WTC11 (cell line): ENCODE results near the gene INSC. TPM values are rescaled to one million over a fixed set of nuclear protein-coding genes. Genes with fewer than 3 reads are reported as not detected.

Experiments
- ATAC-seq: fragments of 200-7000 bp; cut with Tn5 transposase; 2 replicates; pipeline ENCODE4 v1.10.0; 2021; ENCODE audit warnings: mild to moderate bottlenecking, moderate library complexity
- CTCF ChIA-PET: fragments of 300-600 bp; sonication (Branson Sonifier 250); formaldehyde crosslinking; loops from one replicate; lab custom pipeline; 2021; ENCODE audit warnings: antibody characterized with exemption; lab: Charles Lee
- POLR2A ChIA-PET: fragments of 350-600 bp; sonication (Branson Sonifier 250); formaldehyde crosslinking; loops from one replicate; lab custom pipeline; 2021; ENCODE audit warnings: antibody characterized with exemption; lab: Charles Lee
- DNase-seq: peaks from one replicate; pipeline ENCODE4 v3.0.0; 2021; ENCODE audit warnings: low spot score
- H3K27ac Mint-ChIP-seq: 2 replicates; pipeline ENCODE4 v1.8.0; 2021; ENCODE audit warnings: mixed read lengths
- H3K27me3 Mint-ChIP-seq: 2 replicates; pipeline ENCODE4 v1.8.0; 2021; ENCODE audit warnings: low read depth, mild to moderate bottlenecking, moderate library complexity, mixed read lengths
- H3K36me3 Mint-ChIP-seq: 2 replicates; pipeline ENCODE4 v1.8.0; 2021; ENCODE audit warnings: mixed read lengths
- H3K4me1 Mint-ChIP-seq: 2 replicates; pipeline ENCODE4 v1.8.0; 2022; ENCODE audit warnings: mixed read lengths
- H3K4me3 Mint-ChIP-seq: 2 replicates; pipeline ENCODE4 v1.8.0; 2021; ENCODE audit warnings: mild to moderate bottlenecking, moderate library complexity, mixed read lengths
- H3K9me3 Mint-ChIP-seq: 2 replicates; pipeline ENCODE4 v1.8.0; 2021; ENCODE audit warnings: mixed read lengths
- ELF4 ChIP-seq: sonication (generic); formaldehyde crosslinking; IDR thresholded peaks from 2 replicates; pipeline ENCODE4 v1.8.1; 2022; ENCODE audit warnings: low read depth, mild to moderate bottlenecking, moderate library complexity, missing genetic modification reagents
- ERG ChIP-seq: fragments of 250-450 bp; sonication (Bioruptor Pico); IDR thresholded peaks from 2 replicates; pipeline ENCODE4 v1.8.0; 2021; ENCODE audit warnings: mild to moderate bottlenecking
- HMGXB4 ChIP-seq: sonication (generic); formaldehyde crosslinking; IDR thresholded peaks from 2 replicates; pipeline ENCODE4 v1.8.1; 2023; ENCODE audit warnings: mild to moderate bottlenecking, moderate library complexity, missing genetic modification reagents
- MXD4 ChIP-seq: fragments of 250-450 bp; sonication (Bioruptor Pico); IDR thresholded peaks from 2 replicates; pipeline ENCODE4 v1.8.0; 2021; ENCODE audit warnings: mild to moderate bottlenecking, moderate library complexity, borderline replicate concordance
- NFYB ChIP-seq: sonication (generic); formaldehyde crosslinking; conservative IDR thresholded peaks from 2 replicates; pipeline ENCODE4 v1.8.0; 2022; ENCODE audit warnings: low read depth, missing genetic modification reagents
- NR2C2 ChIP-seq: sonication (generic); formaldehyde crosslinking; IDR thresholded peaks from 2 replicates; pipeline ENCODE4 v1.8.0; 2022; ENCODE audit warnings: mild to moderate bottlenecking, missing genetic modification reagents
- NR3C1 ChIP-seq: sonication (generic); formaldehyde crosslinking; conservative IDR thresholded peaks from 2 replicates; pipeline ENCODE4 v1.8.1; 2023; ENCODE audit warnings: low read depth, mild to moderate bottlenecking, missing genetic modification reagents
- OVOL2 ChIP-seq: fragments of 250-450 bp; sonication (Bioruptor Pico); IDR thresholded peaks from 2 replicates; pipeline ENCODE4 v1.9.0; 2021; ENCODE audit warnings: mild to moderate bottlenecking, borderline replicate concordance
- PRDM15 ChIP-seq: sonication (generic); formaldehyde crosslinking; IDR thresholded peaks from 2 replicates; pipeline ENCODE4 v1.8.0; 2022; ENCODE audit warnings: missing genetic modification reagents
- RORB ChIP-seq: fragments of 250-450 bp; sonication (Bioruptor Pico); IDR thresholded peaks from 2 replicates; pipeline ENCODE4 v1.9.0; 2021; ENCODE audit warnings: mild to moderate bottlenecking
- SMAD3 ChIP-seq: sonication (generic); formaldehyde crosslinking; IDR thresholded peaks from 2 replicates; pipeline ENCODE4 v1.8.0; 2022; ENCODE audit warnings: missing genetic modification reagents, mild to moderate bottlenecking, borderline replicate concordance
- TP53 ChIP-seq: sonication (generic); formaldehyde crosslinking; IDR thresholded peaks from 2 replicates; pipeline ENCODE4 v1.8.1; 2023; ENCODE audit warnings: mild to moderate bottlenecking, missing genetic modification reagents
- USF2 ChIP-seq: sonication (generic); formaldehyde crosslinking; IDR thresholded peaks from 2 replicates; pipeline ENCODE4 v1.8.1; 2023; ENCODE audit warnings: mild to moderate bottlenecking, missing genetic modification reagents, moderate library complexity
- ZNF281 ChIP-seq: sonication (generic); formaldehyde crosslinking; IDR thresholded peaks from 2 replicates; pipeline ENCODE4 v1.8.0; 2023; ENCODE audit warnings: mild to moderate bottlenecking, missing genetic modification reagents
- ZNF396 ChIP-seq: fragments of 250-450 bp; sonication (Bioruptor Pico); IDR thresholded peaks from 2 replicates; pipeline ENCODE4 v1.8.0; 2021; ENCODE audit warnings: mild to moderate bottlenecking, moderate library complexity, borderline replicate concordance
- ZNF423 ChIP-seq: fragments of 250-450 bp; sonication (Bioruptor Pico); IDR thresholded peaks from 2 replicates; pipeline ENCODE4 v2.1.2; 2022; ENCODE audit warnings: mild to moderate bottlenecking, moderate library complexity
- ZNF512 ChIP-seq: sonication (generic); formaldehyde crosslinking; IDR thresholded peaks from 2 replicates; pipeline ENCODE4 v1.8.1; 2022; ENCODE audit warnings: missing genetic modification reagents, borderline replicate concordance
- total RNA-seq: library from RNA; stranded (reverse); gene quantifications from 3 replicates; pipeline ENCODE4 v1.2.3, GENCODE V29; 2021

Gene INSC
- total RNA-seq, 1 experiment from 2014 or later = 0.44 TPM

- TF ChIP-seq PRDM15 (CRISPR knock-in tag) (no peak), ZNF396 (CRISPR knock-in tag) (no peak), ELF4 (no peak)
Observed at GRCh38 chr11:15268598-15268997, 153.9 kb downstream of the INSC start (continued).

- CTCF ChIA-PET = no interaction called here
- DNase-seq = no peak
Observed at GRCh38 chr11:15275141-15275540, 160.4 kb downstream of the INSC start.

More at GRCh38 chr11:15275141-15275540, 160.4 kb downstream of the INSC start:
- Mint-ChIP-seq H3K9me3 (no peaks in the 10 kb centered on the region), H3K4me1 (peaks cover 9% of the 10 kb centered on the region), H3K27me3 (no peaks in the 10 kb centered on the region), H3K4me3 (no peak overlapping the region), H3K36me3 (no peaks in the 10 kb centered on the region), H3K27ac (no peak overlapping the region)
- TF ChIP-seq ZNF396 (CRISPR knock-in tag) (no peak), ZNF423 (CRISPR knock-in tag) (no peak), USF2 (CRISPR knock-in tag) (no peak), ERG (CRISPR knock-in tag) (no peak), NFYB (no peak), ELF4 (no peak), OVOL2 (CRISPR knock-in tag) (no peak), NR2C2 (CRISPR knock-in tag) (no peak), NR3C1 (no peak), RORB (no peak), HMGXB4 (CRISPR knock-in tag) (no peak), MXD4 (CRISPR knock-in tag) (no peak), ZNF512 (CRISPR knock-in tag) (no peak), ZNF281 (CRISPR knock-in tag) (no peak), SMAD3 (CRISPR knock-in tag) (no peak), TP53 (no peak)
- ATAC-seq = no peak
- POLR2A ChIA-PET = no interaction called here
